Mucosa of descending colon (tissue), 3 donors: ENCODE data around the gene C6orf136. TPM values are rescaled to one million over a fixed set of nuclear protein-coding genes. Genes with fewer than 3 reads are reported as not detected.
A peak's percentile ranks its signal among the peaks of the same experiment; 100 is the strongest.

Experiments used
- ATAC-seq: fragments of 200-7000 bp; cut with Tn5 transposase; one replicate; pipeline ENCODE4 v1.9.1; 2020; ENCODE audit warnings: mild to moderate bottlenecking, moderate library complexity
- DNase-seq, 3 donors: peaks; one replicate each; pipeline ENCODE4 v3.0.0-alpha.2; 2020
- H3K36me3 ChIP-seq: fragments of 200-600 bp; one replicate; pipeline ENCODE4 v1.8.0; 2021; ENCODE audit warnings: low read depth, mild to moderate bottlenecking
- H3K4me1 ChIP-seq: fragments of 200-600 bp; one replicate; pipeline ENCODE4 v1.8.0; 2021; ENCODE audit warnings: low read depth, mild to moderate bottlenecking
- H3K4me3 ChIP-seq: fragments of 200-600 bp; one replicate; pipeline ENCODE4 v1.8.0; 2021; ENCODE audit warnings: mild to moderate bottlenecking
- H3K9me3 ChIP-seq: fragments of 200-600 bp; one replicate; pipeline ENCODE4 v1.8.0; 2021; ENCODE audit warnings: mild to moderate bottlenecking
- CTCF ChIP-seq: fragments of 200-600 bp; IDR thresholded peaks from one replicate; pipeline ENCODE4 v1.8.0; 2022; ENCODE audit warnings: antibody characterized with exemption, mild to moderate bottlenecking
- intact Hi-C, 2 donors: fragments of 100-400 bp; cut with DNase I in 1 of 2; cut with micrococcal nuclease in 1 of 2; formaldehyde crosslinking; loops; one replicate each; pipeline versions ENCODE4 v1.11.0 to v1.11.1; 2022; cut with DNase I, micrococcal nuclease
- total RNA-seq, 3 donors: library from RNA; stranded (reverse); fragmentation: NEBNext Ultra II Directional in 2 of 3; extraction: Animal tissue kit (Norgen Biotek cat#: 25700) in 2 of 3; gene quantifications; one replicate each; pipeline versions ENCODE4 v1.2.1 to v1.2.4, GENCODE V29; 2021 to 2023
- donor health status: DM: no; HTN: no; CAD: no; lungs with moderate emphysema.
- donor health status: DM: no; HTN: no; CAD: no.
- donor health status: DM: no; HTN: yes; CAD: no.

C6orf136 gene
- total RNA-seq, 3 donors from 2014 or later, result 46.5 to 88.8 (median 61.8) TPM

GRCh38 chr6:30696432-30696831 lies 49.5 kb downstream of the C6orf136 start:
- H3K36me3 ChIP-seq, result no peaks in the 10 kb centered on the region
- peaks cover under 1% of the 10 kb centered on the region for H3K4me1 ChIP-seq
- intact Hi-C loops, result no loop called here
- peak in 1 of 3 donors; percentile 24 for DNase-seq
- no peak overlapping the region for H3K4me3 ChIP-seq
- no peaks in the 10 kb centered on the region for H3K9me3 ChIP-seq
- no peak for ATAC-seq
- TF ChIP-seq CTCF, result no peak

GRCh38 chr6:30700340-30700739 lies 53.4 kb downstream of the C6orf136 start:
- ATAC-seq, result peak; percentile 84
- intact Hi-C loops, result no loop called here
- peak in 1 of 3 donors; percentile 55 for DNase-seq
- H3K36me3 ChIP-seq, result no peaks in the 10 kb centered on the region
- no peaks in the 10 kb centered on the region for H3K4me1 ChIP-seq
- no peak for TF ChIP-seq CTCF
- no peaks in the 10 kb centered on the region for H3K9me3 ChIP-seq
- H3K4me3 ChIP-seq, result no peak overlapping the region

Other genes with a start within 250 kb of the C6orf136 start
- gene HLA-E, start 157.6 kb upstream of the C6orf136 start, total RNA-seq, result 100 to 1,000 TPM; 316 to 631 (median 383) TPM
- gene GNL1, start 90.6 kb upstream of the C6orf136 start, total RNA-seq, result 10 to 100 TPM; 37.8 to 48.1 (median 45.9) TPM
- gene PRR3, start 89.8 kb upstream of the C6orf136 start, total RNA-seq, result 1 to 10 TPM; 4.6 to 9.7 (median 5.9) TPM
- gene ABCF1, start 75.7 kb upstream of the C6orf136 start, total RNA-seq, result 10 to 100 TPM; 43.0 to 56.0 (median 45.8) TPM
- gene PPP1R10, start 29.9 kb upstream of the C6orf136 start, total RNA-seq, result 10 to 100 TPM; 68.5 to 80.3 (median 79.2) TPM
- gene MRPS18B, start 29.3 kb upstream of the C6orf136 start, total RNA-seq, result 10 to 100 TPM; 38.2 to 63.7 (median 51.1) TPM
- 10 to 100 TPM; 10.6 to 18.4 (median 12.7) TPM for gene ATAT1, start 20.3 kb upstream of the C6orf136 start, total RNA-seq
- gene DHX16, start 25.9 kb downstream of the C6orf136 start, total RNA-seq, result 10 to 100 TPM; 31.0 to 36.2 (median 36.0) TPM
- gene PPP1R18, start 39.5 kb downstream of the C6orf136 start, total RNA-seq, result 10 to 100 TPM in 2 of 3 donors, 1 to 10 TPM in 1; 8.6 to 55.1 (median 22.1) TPM
- gene NRM, start 43.9 kb downstream of the C6orf136 start, total RNA-seq, result 10 to 100 TPM in 1 of 3 donors, 1 to 10 TPM in 2; 4.3 to 10.2 (median 6.1) TPM
- gene MDC1, start 70.1 kb downstream of the C6orf136 start, total RNA-seq, result 10 to 100 TPM; 15.2 to 34.3 (median 29.5) TPM
- 100 to 1,000 TPM; 113 to 328 (median 307) TPM for gene TUBB, start 73.2 kb downstream of the C6orf136 start, total RNA-seq
- 100 to 1,000 TPM; 133 to 175 (median 152) TPM for gene FLOT1, start 95.6 kb downstream of the C6orf136 start, total RNA-seq
- gene IER3, start 97.4 kb downstream of the C6orf136 start, total RNA-seq, result 100 to 1,000 TPM in 1 of 3 donors, 10 to 100 TPM in 2; 64.0 to 183 (median 67.6) TPM
- gene DDR1, start 237.4 kb downstream of the C6orf136 start, total RNA-seq, result 100 to 1,000 TPM; 145 to 336 (median 271) TPM